NOMO-1 treated with dmso at 0.1 percent for 144 hours (cell line): Measurements from ENCODE around the gene SLC6A6.

ENCODE experiments used
- DNase-seq: peaks from one replicate; lab custom pipeline; 2025; ENCODE audit not compliant: unreplicated experiment; lab: John Stamatoyannopoulos, UW

SLC6A6 gene

DNA sequence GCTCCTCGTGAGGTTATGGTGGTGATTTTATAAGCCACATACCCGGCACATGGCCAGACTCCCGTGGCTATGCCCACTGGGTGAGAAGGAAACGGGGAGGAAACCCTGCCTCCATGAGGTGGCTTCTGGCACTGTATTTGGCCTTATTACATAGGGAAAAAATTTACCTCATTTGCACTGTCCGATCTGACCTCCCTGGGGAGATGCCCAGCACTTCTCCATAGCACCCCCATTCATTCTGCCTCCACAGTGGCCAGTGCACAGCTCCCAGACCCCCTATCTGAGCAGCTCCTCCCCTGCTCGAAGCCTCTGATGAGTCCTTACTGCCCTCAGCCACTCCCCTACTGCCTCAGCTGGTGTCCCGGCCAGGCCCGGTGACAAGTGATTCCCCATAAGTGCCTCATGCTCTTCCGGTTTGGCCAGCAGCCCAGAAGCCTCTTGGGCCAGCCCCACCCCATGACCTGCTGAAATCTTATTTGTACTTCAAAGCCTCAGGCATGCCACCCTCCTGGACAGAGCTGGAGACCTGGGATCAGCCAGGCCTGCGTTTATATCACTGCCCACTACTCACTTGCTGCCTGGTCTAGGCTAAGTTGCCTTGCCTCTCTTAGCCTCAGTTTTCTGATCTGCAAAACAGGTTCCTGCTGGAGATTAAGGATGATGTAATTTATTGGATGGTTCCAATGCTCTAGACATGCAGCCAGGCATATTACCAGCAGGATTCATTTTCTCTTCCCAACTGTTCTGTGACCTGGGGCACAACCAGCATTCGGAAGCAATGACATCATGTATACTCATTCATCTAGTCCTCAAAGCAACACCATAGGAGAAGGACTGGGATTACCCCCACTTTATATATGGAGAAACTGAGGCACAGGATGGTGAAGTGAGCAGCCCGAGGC is 30.6 kb upstream of the SLC6A6 start:
- peak; percentile 83 for DNase-seq

GRCh38 chr3:14372587-14372986 is 29.8 kb upstream of the SLC6A6 start:
- no peak for DNase-seq

GRCh38 chr3:14373753-14374376 is 28.5 kb upstream of the SLC6A6 start:
- no peak for DNase-seq

- DNase-seq = no peak
These were observed 27.9 kb upstream of the SLC6A6 start for GRCh38 chr3:14374444-14374883.

GRCh38 chr3:14375192-14375591 is 27.2 kb upstream of the SLC6A6 start:
- DNase-seq = no peak

DNA sequence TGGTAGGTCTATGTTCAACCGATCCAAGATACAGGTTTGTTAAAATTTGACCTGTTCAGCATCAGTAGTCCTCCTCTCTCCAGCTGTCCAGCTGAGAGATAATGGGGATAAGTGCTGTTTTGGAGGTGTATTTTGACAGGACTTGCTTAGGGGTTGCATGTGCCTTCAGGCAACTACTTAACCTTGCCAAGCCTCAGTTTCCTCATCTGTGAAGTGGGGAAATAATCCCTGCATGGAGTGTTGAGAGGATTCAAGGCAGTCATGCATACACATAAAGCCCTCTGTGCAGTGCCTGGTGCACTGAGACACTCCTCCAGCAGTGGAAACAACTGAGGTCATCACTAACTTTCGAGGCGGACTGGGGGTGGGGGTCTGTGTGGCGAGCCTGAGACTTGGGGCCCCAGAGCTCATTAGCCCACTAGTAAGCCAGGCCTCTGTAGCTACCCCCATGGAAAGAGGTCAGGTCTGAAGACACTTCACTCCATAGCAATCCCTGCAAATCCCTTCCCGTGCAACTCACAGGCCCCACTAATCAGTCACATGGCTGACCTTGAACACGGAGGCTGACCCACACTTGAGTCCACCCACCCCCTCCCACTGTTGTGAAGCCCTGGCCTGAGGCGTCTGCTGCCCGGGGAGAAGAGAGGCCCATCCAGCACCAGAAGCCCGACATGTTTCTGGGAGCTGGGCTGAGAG is 25.9 kb upstream of the SLC6A6 start:
- no peak for DNase-seq

- no peak for DNase-seq
These were observed 25.2 kb upstream of the SLC6A6 start for GRCh38 chr3:14377044-14377837.

DNA sequence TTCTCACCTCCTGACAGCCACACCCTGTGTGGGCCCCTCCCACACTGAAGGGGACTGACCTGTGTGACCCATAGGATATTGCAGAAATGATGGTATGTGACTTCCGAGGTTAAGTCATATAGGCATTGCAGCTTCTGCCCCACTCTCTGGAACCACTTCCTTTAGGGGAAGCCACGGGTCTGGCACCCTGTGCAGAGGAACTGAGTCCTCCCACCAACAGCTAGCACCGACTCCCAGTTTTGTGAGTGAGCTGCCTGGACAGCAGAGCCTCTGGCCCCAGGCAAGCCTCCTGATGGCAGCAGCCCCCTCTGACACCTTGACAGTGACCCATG is 24.6 kb upstream of the SLC6A6 start:
- peak; percentile 80 for DNase-seq

GRCh38 chr3:14378415-14378814 is 24.0 kb upstream of the SLC6A6 start:
- no peak for DNase-seq

- DNase-seq = no peak
These were observed 22.6 kb upstream of the SLC6A6 start for GRCh38 chr3:14379843-14380242.

DNA sequence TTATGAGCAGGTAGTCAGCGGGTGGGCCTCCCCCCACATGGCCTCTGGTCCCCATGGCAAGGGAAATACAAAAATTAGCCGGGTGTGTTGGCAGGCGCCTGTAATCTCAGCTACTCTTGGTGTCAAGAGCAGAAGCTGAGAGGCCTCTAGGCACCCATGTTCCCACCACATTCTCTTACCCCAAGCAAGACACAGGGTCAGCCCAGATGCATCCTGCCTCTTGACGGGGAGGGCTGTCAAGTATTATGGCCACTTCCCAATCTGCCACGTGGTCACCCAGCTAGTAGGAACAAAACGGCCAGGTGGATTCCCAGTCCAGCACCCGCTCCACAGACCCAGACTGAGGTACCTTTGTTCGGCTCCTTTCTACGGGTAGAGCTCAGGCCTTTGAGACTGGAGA is 16.2 kb upstream of the SLC6A6 start:
- DNase-seq = no peak

GRCh38 chr3:14388201-14388600 is 14.2 kb upstream of the SLC6A6 start:
- no peak for DNase-seq

- DNase-seq = no peak
These were observed 13.2 kb upstream of the SLC6A6 start for GRCh38 chr3:14389166-14389606.

GRCh38 chr3:14389716-14390115 is 12.7 kb upstream of the SLC6A6 start:
- DNase-seq = no peak

DNA sequence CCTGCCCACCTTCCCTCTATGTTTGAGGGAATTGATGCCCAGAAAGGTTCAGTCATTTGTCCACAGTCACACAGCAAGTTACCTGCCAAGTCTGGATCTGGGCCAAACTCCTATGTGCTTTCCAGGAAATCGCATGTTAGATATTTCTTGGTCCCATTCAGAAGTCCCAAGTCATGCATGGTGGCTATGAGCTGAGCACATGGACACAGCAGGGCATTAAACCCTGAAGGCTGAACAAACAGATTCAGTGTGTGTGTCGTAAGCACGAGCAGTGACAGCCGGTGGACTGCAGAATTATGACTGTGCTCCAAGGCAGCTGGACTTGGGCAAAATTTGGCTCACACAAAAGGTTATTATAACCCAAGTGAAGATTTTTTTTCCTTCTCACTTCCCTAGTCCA is 11.4 kb upstream of the SLC6A6 start:
- peak; percentile 35 for DNase-seq

DNA sequence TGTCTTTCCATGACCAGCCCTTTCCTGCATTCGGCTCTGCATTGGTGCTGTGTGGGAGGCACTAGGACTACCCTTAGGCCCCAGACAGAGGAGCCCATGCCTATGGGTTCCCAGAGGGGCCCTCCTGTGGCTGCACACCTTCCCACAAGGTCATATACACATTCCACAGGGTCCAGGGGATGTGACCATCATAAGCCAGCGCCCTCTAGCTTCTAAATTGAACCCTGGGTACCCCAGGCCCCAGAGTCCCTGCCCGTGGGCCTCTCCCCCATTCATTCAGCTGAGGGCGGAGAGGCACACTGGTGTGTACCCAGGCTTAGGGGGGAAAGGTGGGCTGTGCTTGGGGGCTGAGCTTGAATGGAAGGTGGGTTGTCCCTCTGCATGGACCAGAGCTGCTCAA is 10.2 kb upstream of the SLC6A6 start:
- no peak for DNase-seq

DNA sequence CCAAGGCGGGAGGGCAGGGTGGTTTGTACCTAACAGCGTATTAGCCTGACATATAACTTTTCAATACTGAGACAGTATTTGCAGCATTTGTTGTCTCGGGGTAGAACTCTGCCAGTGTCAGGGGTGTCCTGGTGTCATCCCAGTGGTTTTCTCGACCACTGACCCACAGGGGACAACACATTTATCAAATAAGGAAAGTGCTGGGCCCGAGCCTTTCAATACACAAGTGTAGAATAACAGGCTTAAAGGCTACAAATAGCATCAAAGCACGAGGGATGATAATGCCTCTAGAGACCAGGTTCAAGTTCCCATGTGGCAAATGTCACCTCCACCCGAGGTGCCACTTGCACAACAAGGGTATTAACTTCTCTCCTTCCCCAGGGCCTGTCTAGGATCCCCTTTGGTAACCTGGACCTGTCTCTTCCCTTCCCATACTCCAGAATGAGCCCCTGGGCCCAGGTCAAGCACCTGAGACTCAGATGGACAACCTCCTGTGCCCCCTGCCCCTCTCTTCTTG is 9.5 kb upstream of the SLC6A6 start:
- no peak for DNase-seq

- no peak for DNase-seq
These were observed 8.8 kb upstream of the SLC6A6 start for GRCh38 chr3:14393440-14394106.

- DNase-seq = no peak
These were observed 6.2 kb upstream of the SLC6A6 start for GRCh38 chr3:14396031-14396692.

GRCh38 chr3:14397046-14397445 is 5.4 kb upstream of the SLC6A6 start:
- DNase-seq = no peak
